Endothelial cell (in vitro differentiated cells): ENCODE measurements around the gene PPP6R1. TPM values are rescaled to one million over a fixed set of nuclear protein-coding genes. Genes with fewer than 3 reads are reported as not detected.

Experiments used
- DNase-seq: peaks from one replicate; pipeline ENCODE4 v3.0.0; 2021; ENCODE audit warnings: low spot score
- H3K27ac Mint-ChIP-seq: one replicate; pipeline ENCODE4 v1.8.0; 2021; ENCODE audit warnings: mixed read lengths, inconsistent platforms; ENCODE audit not compliant: unreplicated experiment
- H3K27me3 Mint-ChIP-seq: one replicate; pipeline ENCODE4 v1.8.0; 2021; ENCODE audit warnings: mild to moderate bottlenecking, moderate library complexity, mixed read lengths, inconsistent platforms; ENCODE audit not compliant: unreplicated experiment
- H3K36me3 Mint-ChIP-seq: one replicate; pipeline ENCODE4 v1.8.0; 2021; ENCODE audit warnings: mild to moderate bottlenecking, low read depth, mixed read lengths, inconsistent platforms; ENCODE audit not compliant: unreplicated experiment
- H3K4me1 Mint-ChIP-seq: one replicate; pipeline ENCODE4 v1.8.0; 2021; ENCODE audit warnings: mild to moderate bottlenecking, mixed read lengths, inconsistent platforms; ENCODE audit not compliant: unreplicated experiment
- H3K4me3 Mint-ChIP-seq: one replicate; pipeline ENCODE4 v1.8.0; 2021; ENCODE audit warnings: mild to moderate bottlenecking, mixed read lengths, inconsistent platforms; ENCODE audit not compliant: unreplicated experiment
- H3K9me3 Mint-ChIP-seq: one replicate; pipeline ENCODE4 v1.8.0; 2021; ENCODE audit warnings: mixed read lengths, inconsistent platforms; ENCODE audit not compliant: unreplicated experiment
- CTCF ChIP-seq: fragments of 200-600 bp; sonication (generic); IDR thresholded peaks from one replicate; pipeline ENCODE4 v1.5.0; 2021; ENCODE audit warnings: antibody characterized with exemption; ENCODE audit not compliant: unreplicated experiment
- total RNA-seq: library from RNA; stranded (reverse); fragmentation: NEBNext Ultra II Directional; extraction: Animal tissue kit (Norgen Biotek cat#: 25700); gene quantifications from one replicate; pipeline ENCODE4 v1.2.1, GENCODE V29; 2021; ENCODE audit not compliant: unreplicated experiment

The PPP6R1 gene
- total RNA-seq, 1 donor from 2014 or later = 65.6 TPM

- no peak overlapping the region for H3K4me3 Mint-ChIP-seq
- peaks cover 18% of the 10 kb centered on the region for H3K36me3 Mint-ChIP-seq
- no peak for TF ChIP-seq CTCF
Measured at GRCh38 chr19:55264531-55264930, 5.7 kb upstream of the PPP6R1 start.

GRCh38 chr19:55262359-55262758 is 3.5 kb upstream of the PPP6R1 start:
- Mint-ChIP-seq H3K9me3 (peaks cover 4% of the 10 kb centered on the region), H3K4me3 (peak overlapping the region; percentile 47), H3K4me1 (peaks cover 16% of the 10 kb centered on the region), H3K27me3 (peaks cover 17% of the 10 kb centered on the region), H3K27ac (no peak overlapping the region), H3K36me3 (peaks cover 16% of the 10 kb centered on the region)
- no peak for TF ChIP-seq CTCF
- DNase-seq = no peak

More at GRCh38 chr19:55264531-55264930, 5.7 kb upstream of the PPP6R1 start:
- H3K4me1 Mint-ChIP-seq = peaks cover 6% of the 10 kb centered on the region
- peaks cover 4% of the 10 kb centered on the region for H3K9me3 Mint-ChIP-seq
- H3K27ac Mint-ChIP-seq = no peak overlapping the region
- peaks cover 9% of the 10 kb centered on the region for H3K27me3 Mint-ChIP-seq
- no peak for DNase-seq

GRCh38 chr19:55261671-55262126 is 2.9 kb upstream of the PPP6R1 start:
- Mint-ChIP-seq H3K36me3 (peaks cover 19% of the 10 kb centered on the region), H3K9me3 (peaks cover 4% of the 10 kb centered on the region), H3K27ac (no peak overlapping the region), H3K4me3 (peak overlapping the region; percentile 47), H3K27me3 (peaks cover 19% of the 10 kb centered on the region), H3K4me1 (peaks cover 21% of the 10 kb centered on the region)
- DNase-seq = no peak
- TF ChIP-seq CTCF = no peak

GRCh38 chr19:55259540-55260210 is 858 bp upstream of the PPP6R1 start:
- peaks cover 13% of the 10 kb centered on the region for H3K27me3 Mint-ChIP-seq
- H3K27ac Mint-ChIP-seq = peak overlapping the region; percentile 97
- no peaks in the 10 kb centered on the region for H3K9me3 Mint-ChIP-seq
- DNase-seq = peak; percentile 25
- peak overlapping the region; percentile 92 for H3K4me3 Mint-ChIP-seq
- H3K4me1 Mint-ChIP-seq = peaks cover 38% of the 10 kb centered on the region
- no peak for TF ChIP-seq CTCF
- H3K36me3 Mint-ChIP-seq = peaks cover 16% of the 10 kb centered on the region

- DNase-seq = peak; percentile 34
- peaks cover 16% of the 10 kb centered on the region for H3K36me3 Mint-ChIP-seq
- peaks cover 14% of the 10 kb centered on the region for H3K27me3 Mint-ChIP-seq
- no peak for TF ChIP-seq CTCF
- H3K9me3 Mint-ChIP-seq = no peaks in the 10 kb centered on the region
- no peak overlapping the region for H3K27ac Mint-ChIP-seq
- peak overlapping the region; percentile 92 for H3K4me3 Mint-ChIP-seq
- peaks cover 47% of the 10 kb centered on the region for H3K4me1 Mint-ChIP-seq
Measured at GRCh38 chr19:55258476-55258827, 365 bp downstream of the PPP6R1 start.
